GM19023 (cell line): ENCODE measurements around the gene GNG4.
"Not testable (repeated sequence)": the region's sequence is repeated elsewhere in the genome, so short reads cannot be mapped to it uniquely, and the experiment has no call there.

Experiments used
- ATAC-seq: cut with Tn5 transposase; IDR thresholded peaks from one replicate; pipeline ENCODE4 v1.9.1; 2021; ENCODE audit warnings: mild to moderate bottlenecking, moderate library complexity; ENCODE audit not compliant: unreplicated experiment

GNG4 gene

GRCh38 chr1:235588156-235588555 is 61.4 kb downstream of the GNG4 start:
- no peak for ATAC-seq

GRCh38 chr1:235586992-235587391 is 62.6 kb downstream of the GNG4 start:
- no peak for ATAC-seq

- ATAC-seq, result no peak
These were observed 63.2 kb downstream of the GNG4 start for GRCh38 chr1:235586413-235586812.

- ATAC-seq, result no peak
These were observed 64.6 kb downstream of the GNG4 start for GRCh38 chr1:235584973-235585372.

GRCh38 chr1:235583511-235584001 is 66.0 kb downstream of the GNG4 start:
- ATAC-seq, result no peak

DNA sequence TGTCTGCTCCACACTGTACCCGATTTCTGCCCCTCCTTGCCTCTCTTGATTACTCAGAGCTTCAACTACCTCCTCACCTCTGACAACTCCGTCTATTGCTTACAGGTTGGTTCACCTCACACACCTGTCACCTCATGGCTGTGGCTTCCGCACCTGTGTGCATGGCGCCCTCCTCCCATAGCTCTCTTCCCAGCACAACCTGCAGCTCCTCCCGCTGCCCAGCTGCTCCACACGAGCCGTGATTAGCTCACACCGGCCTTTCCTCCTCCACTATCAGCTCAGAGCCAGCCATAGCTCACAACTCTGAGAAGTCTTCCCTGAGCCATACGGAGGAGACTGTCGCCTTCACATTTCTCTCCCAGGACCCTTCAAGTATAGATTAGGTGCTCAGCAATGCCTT is 67.5 kb downstream of the GNG4 start:
- no peak for ATAC-seq

DNA sequence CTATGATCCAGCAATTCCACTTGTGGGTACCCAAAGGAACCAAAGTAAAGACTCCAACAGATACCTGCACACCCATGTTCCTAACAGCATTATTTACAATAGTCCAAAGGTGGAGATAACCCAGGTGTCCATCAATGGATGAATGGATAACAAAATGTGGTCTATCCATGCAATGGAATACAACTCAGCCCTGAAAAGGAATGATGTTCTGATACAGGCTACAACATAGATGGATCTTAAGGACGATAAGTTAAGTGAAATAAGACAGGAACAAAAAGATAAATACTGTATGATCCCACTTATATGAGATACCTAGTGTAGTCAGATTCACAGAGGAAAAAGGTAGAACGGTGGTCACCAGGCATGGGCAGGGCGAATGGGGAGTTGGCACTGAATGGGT is 69.7 kb downstream of the GNG4 start:
- no peak for ATAC-seq

DNA sequence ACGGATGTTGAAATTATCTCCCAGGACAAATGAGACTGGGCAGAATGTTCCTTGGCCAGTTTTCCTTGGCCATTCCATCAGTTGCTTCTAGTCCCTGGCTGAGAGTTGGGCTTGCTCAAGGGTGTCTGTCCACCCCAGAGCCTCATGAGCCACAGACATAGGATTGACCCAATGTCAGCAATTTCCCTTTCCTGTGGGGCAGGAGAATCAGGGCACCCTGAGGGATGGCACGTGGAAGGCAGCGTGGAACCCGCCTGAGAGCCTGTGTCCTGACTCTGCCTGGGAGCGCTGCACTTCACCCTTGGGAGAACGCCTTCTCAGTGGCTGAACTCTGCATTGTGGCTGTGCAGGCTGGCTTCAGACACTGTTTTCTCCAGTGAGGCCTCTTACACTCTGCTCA is 74.0 kb downstream of the GNG4 start:
- no peak for ATAC-seq

DNA sequence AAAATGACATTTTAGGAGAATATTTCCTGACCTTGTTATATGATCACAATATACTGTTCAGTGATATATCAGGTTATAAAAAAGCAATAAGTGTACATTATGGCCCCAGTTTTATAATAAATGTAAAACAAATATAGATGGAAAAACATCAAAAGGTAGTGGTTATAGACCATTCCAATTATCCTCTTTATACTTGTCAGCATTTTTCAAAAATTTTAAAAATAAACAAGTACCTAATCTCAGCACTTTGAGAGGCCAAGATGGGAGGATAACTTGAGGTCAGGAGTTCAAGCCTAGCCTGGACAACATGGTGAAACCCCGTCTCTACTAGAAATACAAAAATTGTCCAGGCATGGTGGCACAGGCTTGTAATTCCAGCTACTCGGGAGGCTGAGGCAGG is 75.7 kb downstream of the GNG4 start:
- ATAC-seq, result no peak

- ATAC-seq, result not testable (repeated sequence)
These were observed 76.6 kb downstream of the GNG4 start for GRCh38 chr1:235572971-235573370.

GRCh38 chr1:235571482-235571881 is 78.1 kb downstream of the GNG4 start:
- no peak for ATAC-seq

DNA sequence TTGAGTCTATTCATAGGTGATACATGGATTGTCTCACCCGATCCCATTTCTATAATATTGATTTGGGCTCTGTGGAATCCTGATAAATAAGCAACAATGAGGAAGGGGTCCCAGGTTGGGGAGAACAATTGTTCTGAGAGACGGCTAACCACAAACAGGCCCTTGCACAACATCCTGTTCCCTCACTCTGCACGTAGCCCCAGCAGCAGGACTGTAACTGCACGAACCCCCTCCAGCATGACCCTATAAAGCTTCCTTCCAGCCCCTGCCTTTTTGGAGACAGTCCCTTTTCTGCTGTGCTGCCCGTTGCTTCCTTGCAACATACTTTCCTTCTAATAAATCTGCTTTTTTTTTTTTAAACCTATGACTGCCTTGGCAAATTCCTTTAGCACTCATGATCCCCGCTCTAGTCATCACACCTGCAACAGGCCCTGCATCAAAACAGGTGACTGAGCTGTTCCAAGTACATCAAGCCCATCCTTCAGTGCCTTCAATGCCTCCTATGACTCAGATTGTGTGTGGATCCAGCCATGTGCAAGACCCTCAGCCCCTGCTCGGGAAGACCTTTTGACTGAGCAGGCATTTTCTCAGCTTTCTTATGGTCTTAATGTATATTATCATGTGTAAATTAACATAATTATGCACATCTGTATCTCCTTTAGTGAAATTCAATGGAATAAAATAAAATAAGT is 81.6 kb downstream of the GNG4 start:
- no peak for ATAC-seq

DNA sequence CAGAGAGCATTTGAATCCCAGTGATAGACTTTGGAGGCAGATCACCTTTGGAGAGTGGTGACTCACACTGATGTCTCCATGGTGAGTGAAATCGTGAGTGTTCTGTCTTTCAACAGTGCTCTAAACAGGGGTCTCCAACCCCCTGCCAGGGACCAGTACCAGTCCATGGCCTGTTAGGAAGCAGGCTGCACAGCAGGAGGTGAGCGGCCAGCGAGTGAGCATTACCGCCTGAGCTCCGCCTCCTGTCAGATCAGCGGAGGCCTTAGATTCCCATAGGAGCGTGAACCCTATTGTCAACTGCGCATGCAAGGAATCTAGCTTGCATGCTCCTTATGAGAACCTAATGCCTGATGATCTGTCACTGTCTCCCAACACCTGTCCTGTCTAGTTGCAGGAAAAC is 83.5 kb downstream of the GNG4 start:
- no peak for ATAC-seq

DNA sequence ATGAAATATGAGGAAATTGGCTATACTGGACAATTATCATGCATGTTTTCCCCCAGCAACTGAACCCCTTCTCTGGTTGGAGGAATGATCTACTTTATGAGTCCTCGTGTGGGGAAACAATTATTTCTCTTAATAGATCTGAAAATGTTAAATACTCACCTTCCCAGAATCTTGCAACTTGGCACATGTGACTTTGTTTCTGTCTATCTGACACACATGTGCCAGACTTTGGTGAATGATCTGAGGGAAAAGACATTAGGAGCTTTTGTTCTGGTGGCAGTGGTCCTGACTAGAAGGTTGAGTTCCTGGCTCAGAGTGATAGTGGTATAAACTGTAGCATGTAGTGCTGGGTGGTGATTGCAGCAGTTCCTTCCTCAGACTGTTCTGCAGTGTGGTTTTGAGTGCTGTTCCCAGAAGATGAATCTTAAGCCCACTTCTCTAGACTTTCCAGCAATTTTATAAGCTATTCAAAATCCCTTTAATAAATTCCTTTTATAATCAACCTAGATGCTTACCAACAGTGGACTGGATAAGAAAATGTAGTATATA is 86.0 kb downstream of the GNG4 start:
- ATAC-seq, result no peak

GRCh38 chr1:235562589-235562988 is 87.0 kb downstream of the GNG4 start:
- ATAC-seq, result no peak

GRCh38 chr1:235558621-235559169 is 90.9 kb downstream of the GNG4 start:
- ATAC-seq, result no peak

GRCh38 chr1:235557495-235557894 is 92.1 kb downstream of the GNG4 start:
- no peak for ATAC-seq

- no peak for ATAC-seq
These were observed 92.8 kb downstream of the GNG4 start for GRCh38 chr1:235556807-235557206.

GRCh38 chr1:235553112-235553551 is 96.5 kb downstream of the GNG4 start:
- ATAC-seq, result no peak

DNA sequence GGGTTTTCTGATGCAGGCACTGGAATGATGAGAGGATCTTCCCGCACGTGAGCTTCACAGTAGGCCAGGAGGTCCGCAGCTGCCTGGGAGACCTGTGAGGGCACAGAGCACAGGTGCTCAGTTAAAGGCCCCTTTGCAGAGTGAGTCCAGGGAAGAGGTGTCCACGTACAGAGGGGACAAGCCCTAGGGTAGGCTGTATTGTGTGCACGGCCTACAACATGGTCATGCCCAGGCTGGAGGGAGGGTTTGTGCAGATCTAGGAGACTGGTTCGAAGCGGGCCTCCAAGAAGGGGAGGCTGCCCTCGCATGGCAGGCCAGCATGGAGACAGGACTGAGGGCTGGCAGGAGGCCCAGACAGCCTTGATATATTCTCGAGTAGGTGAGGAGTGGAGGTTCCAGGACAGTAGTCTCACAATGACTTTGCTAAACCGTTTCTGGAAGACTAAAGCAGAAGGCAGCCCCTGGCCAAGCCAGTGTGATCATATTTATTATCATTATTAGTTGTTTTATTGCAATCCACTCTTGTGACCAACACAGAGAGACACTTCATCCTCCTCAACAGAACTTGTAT is 97.4 kb downstream of the GNG4 start:
- no peak for ATAC-seq

GRCh38 chr1:235549351-235550139 is 100.0 kb downstream of the GNG4 start:
- no peak for ATAC-seq
